Measurements from ENCODE around the gene NFATC3.

Gene NFATC3

DNA sequence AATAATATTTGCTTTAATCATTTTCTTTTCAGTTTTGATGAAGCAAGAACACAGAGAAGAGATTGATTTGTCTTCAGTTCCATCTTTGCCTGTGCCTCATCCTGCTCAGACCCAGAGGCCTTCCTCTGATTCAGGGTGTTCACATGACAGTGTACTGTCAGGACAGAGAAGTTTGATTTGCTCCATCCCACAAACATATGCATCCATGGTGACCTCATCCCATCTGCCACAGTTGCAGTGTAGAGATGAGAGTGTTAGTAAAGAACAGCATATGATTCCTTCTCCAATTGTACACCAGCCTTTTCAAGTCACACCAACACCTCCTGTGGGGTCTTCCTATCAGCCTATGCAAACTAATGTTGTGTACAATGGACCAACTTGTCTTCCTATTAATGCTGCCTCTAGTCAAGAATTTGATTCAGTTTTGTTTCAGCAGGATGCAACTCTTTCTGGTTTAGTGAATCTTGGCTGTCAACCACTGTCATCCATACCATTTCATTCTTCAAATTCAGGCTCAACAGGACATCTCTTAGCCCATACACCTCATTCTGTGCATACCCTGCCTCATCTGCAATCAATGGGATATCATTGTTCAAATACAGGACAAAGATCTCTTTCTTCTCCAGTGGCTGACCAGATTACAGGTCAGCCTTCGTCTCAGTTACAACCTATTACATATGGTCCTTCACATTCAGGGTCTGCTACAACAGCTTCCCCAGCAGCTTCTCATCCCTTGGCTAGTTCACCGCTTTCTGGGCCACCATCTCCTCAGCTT is 105.8 kb downstream of the NFATC3 start:
- DNase-seq = no peak

GRCh38 chr16:68194251-68194650 is 109.1 kb downstream of the NFATC3 start:
- no peak for DNase-seq

GRCh38 chr16:68197250-68197649 is 112.1 kb downstream of the NFATC3 start:
- no peak for DNase-seq

GRCh38 chr16:68200088-68200783 is 115.1 kb downstream of the NFATC3 start:
- DNase-seq = no peak

GRCh38 chr16:68202091-68202519 is 116.9 kb downstream of the NFATC3 start:
- DNase-seq = no peak

DNA sequence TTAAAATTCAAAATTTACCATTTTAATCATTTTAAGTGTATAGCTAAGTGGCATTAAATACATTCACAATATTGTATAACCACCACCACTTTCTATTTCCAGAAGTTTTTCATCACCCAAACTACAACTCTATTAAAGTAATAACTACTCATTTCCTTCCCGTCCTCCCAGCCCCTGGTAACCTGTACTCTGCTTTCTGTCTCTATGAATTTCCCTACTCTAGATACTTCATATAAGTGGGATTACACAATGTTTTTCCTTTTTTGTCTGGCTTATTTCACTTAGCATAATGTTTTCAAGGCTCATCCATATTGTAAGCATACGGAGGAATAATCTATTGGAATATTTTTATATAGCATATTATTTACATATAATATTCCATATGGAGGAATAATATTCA is 121.1 kb downstream of the NFATC3 start:
- no peak for DNase-seq

DNA sequence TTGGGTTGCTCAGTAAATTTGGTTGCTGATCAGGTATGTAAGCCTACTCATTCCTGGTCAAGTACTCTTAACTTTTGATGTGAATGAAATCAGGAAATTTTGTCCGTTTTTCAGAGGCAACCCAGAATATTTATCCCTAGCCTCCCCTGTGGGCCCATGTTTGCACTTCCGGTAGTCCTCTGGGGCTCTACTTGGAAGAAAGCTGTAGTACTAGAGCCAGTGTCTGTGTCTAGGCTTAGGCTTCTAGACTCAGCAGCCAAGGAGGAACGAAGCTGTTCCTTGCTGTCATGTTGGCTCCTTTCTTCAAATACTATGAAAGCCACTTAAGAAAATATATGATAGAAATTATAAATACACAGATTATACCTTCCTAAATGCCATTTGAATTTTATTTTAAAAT is 129.6 kb downstream of the NFATC3 start:
- DNase-seq = no peak

GRCh38 chr16:68215302-68215701 is 130.1 kb downstream of the NFATC3 start:
- no peak for DNase-seq

GRCh38 chr16:68216240-68216639 is 131.1 kb downstream of the NFATC3 start:
- DNase-seq = no peak

DNA sequence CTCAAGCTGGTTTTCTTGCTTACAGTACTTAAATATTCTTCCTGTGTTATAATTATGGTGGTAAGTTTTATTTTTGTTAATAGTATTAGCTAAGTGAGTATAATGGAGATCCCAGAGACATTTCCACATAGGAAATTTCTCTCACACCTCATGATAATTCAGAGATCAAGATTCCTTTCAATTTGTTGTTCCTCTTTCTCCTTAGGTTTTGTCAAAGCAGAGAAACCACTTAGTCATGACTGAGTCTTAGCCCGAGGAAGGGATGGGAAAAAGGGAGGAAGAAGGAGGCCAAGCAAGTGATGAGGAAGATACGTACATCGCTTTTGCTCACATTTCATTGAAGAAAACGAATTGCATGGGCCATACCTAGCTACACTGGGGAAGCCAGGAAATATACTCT is 132.3 kb downstream of the NFATC3 start:
- DNase-seq = no peak

GRCh38 chr16:68219725-68220351 is 134.7 kb downstream of the NFATC3 start:
- no peak for DNase-seq

GRCh38 chr16:68223072-68223471 is 137.9 kb downstream of the NFATC3 start:
- DNase-seq = no peak

GRCh38 chr16:68226116-68226515 is 140.9 kb downstream of the NFATC3 start:
- DNase-seq = no peak

DNA sequence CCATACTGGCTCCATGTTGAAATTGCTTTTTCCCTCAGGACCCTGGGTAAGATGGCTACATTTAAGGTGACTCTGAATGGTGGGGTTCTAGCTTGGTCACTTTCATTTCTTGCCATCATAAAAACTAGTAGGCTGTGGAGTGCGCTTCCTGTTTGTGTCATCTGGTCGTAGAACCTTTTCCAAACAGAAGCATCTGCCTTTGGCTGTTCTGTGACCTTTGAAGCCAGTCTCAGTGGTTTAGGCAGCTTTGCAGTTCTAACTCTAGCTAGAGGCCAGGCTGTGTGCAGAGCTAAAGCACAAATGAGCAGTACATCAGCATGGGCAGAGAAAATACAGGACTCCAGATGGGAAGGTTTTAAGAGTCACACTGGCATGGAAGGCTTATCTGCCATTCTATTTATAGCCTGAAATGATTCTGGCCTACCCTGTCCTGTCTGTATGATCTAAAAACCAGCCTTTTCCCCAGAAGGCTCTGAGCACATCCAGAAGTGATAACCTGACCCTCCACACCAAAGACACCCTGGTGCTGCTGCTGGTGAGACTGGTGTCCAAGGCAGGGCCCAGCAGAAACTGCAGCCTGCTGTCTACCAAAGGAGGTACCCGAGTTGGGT is 142.1 kb downstream of the NFATC3 start:
- DNase-seq = no peak

GRCh38 chr16:68227850-68228553 is 142.8 kb downstream of the NFATC3 start:
- no peak for DNase-seq

DNA sequence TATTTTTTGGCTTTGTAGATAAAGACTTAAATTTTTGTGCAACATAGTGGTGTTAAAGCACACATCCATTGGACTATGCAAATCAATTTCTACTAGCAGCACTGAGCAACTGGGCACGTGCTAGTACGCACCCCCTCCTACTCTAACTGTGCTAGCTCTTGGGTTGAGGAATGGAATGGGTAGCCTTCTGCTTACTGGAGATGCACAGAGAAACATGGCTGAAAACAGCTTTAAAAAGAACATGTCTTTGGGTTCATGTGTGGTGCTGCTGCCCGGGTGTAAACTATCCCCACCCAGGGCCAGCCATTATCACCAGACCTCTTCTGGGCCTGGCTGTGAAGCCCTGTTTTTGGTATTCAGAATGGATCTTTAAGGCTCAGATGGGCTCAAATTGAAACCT is 143.5 kb downstream of the NFATC3 start:
- no peak for DNase-seq

DNA sequence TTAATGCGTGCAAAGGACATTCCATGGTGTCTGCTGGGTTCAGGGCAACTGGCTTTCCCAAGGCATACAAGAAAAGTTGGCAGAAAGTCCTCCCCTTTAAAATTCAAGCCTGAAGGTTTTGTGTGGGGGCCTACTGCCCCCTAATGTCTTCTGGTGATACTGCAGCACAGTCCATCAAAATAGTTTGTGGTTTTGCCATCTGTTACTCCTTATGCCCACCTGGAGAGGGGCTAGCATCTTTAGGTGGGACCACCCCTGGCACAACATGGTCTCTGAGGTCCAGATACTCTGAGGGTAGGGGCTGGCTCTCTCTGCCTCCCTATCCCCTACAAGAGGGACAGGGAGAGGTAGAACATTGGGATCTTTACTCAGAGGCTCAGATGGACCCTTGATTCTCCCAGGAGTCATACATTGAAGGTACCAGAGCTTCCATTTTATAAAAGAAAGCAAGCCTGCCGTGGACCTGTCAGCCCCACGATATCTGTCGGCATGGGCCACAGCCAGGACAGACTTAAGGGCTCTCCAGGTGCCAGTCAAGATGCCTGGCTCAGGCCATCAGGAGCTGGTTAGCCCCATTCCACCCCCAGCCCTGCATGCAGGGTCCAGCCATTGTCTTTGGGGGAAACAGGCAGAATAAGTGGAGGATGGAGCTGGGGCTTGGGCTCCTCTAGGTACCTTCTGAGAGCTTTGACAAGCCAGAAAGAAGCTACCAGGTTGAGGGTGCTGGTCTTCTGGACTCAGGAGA is 144.4 kb downstream of the NFATC3 start:
- peak; percentile 47 for DNase-seq

- DNase-seq = no peak
These were observed 145.0 kb downstream of the NFATC3 start for GRCh38 chr16:68230176-68230571.

DNA sequence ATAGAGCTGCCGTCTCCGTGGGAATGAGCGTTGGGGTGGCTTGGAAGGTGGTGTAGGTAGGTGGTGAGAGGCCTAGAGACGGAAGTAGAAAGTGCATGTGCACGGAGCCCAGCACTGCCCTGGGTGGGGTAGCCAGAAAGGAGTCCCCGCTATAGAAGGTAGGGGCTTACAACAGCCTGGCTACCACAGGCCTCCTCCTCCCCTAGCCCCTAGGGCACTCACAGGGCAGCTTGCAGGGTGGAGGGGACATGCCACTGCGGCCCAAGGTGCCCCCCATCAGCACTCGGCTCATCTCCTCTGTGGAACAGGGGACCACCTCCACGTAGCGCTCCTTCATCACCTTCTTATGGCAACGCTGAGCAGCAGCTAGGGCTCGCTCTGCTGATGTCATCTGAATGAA is 145.8 kb downstream of the NFATC3 start:
- DNase-seq = no peak

DNA sequence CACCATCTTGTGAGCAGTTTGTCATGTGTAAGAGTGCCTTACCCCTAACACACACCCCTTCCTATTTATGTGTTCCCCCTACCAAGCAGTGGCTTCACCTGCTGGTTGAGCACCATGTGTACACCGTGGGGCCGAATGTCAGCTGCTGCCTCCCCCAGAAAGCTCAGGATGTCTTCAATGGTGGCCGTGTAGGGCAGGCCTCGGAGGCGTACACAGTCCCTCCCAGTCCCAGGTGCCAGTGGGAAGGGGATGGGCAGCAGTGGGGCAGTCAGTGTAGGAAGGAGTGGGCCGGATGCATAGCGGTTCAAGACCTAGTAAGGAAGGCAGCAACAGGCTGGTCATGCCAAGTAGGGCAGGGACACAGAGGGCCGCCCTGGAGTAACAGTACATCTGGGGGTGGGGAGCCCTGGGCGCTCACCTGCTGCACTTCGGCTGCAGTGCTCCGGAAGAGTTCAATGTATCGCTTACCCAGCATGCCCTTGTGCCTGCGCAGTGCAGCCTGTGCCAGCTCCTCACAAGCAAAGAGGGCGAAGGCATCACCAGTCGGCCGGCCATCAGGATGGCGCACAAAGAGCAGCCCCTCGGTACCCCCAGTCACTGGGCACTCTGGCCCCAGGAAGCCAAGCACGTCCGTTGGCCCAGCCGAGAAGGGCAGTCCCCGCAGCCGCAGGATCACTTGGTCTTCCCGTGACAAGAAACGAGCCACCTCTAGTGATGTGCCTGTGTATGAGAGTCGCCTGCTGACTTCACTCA is 146.4 kb downstream of the NFATC3 start:
- DNase-seq = no peak

GRCh38 chr16:68232335-68232734 is 147.2 kb downstream of the NFATC3 start:
- DNase-seq = no peak
